Measurements from ENCODE around the gene GALR2.

- TF ChIP-seq CTCF (conservative IDR thresholded peaks at IDR 0.05 in 1 of 2, IDR thresholded peaks at IDR 0.05 in 1 of 2; ENCODE audit: extremely low read depth in 1 of 2, insufficient read depth in 1 of 2, low read depth in 1 of 2, low read length in 2 of 2) (no peak), EZH2 (IDR thresholded peaks at IDR 0.05; ENCODE audit: borderline replicate concordance, low read length) (no peak)
Observed at GRCh38 chr17:76048711-76049110, 25.9 kb upstream of the GALR2 start.
